K562 (cell line): ENCODE data around the gene SMS. TPM values are rescaled to one million over a fixed set of nuclear protein-coding genes. Genes with fewer than 3 reads are reported as not detected.
"Not testable (repeated sequence)": the region's sequence is repeated elsewhere in the genome, so short reads cannot be mapped to it uniquely, and the experiment has no call there.

Experiments used
- ATAC-seq: fragments of 200-7000 bp; cut with Tn5 transposase; 3 replicates; pipeline ENCODE4 v1.9.1; 2020; ENCODE audit warnings: moderate library complexity
- BruUV-seq: library from RNA; stranded (reverse); fragments of 400-500 nt; replicated peaks from 2 replicates; lab custom pipeline; 2021; lab: Mats Ljungman, UMichigan
- CTCF ChIA-PET: fragments of 300-600 bp; formaldehyde crosslinking; extraction: SDS; loops from one replicate; lab custom pipeline; 2021; ENCODE audit warnings: low intra/inter-chr PET ratio; lab: Yijun Ruan, JAX
- POLR2A ChIA-PET: fragments of 300-600, 350-650 bp; sonication (Branson Sonifier 250); formaldehyde crosslinking; extraction: SDS; loops from one replicate; lab custom pipeline; 2021; ENCODE audit warnings: antibody characterized with exemption, inconsistent platforms; lab: Yijun Ruan, JAX
- DNase-seq, 4 experiments: peaks; one replicate each; pipeline versions ENCODE4 v3.0.0 to v3.0.0-alpha.2; 2011 to 2018; ENCODE audit warnings: low spot score in 3 of 4, mixed read lengths in 3 of 4; ENCODE audit errors: extremely low read depth in 1 of 4
- FAIRE-seq: peaks from 2 replicates; lab custom pipeline; 2011; peaks lifted over from hg19 to GRCh38; lab: Jason Lieb, UNC
- H2AFZ ChIP-seq: 2 replicates; pipeline ENCODE4 v1.6.0; 2011; ENCODE audit warnings: low read depth, low read length, control low read depth, inconsistent platforms
- H3K27ac ChIP-seq: fragments of 200-600 bp; 3 replicates; pipeline ENCODE4 v1.8.0; 2011; ENCODE audit warnings: low read depth, mild to moderate bottlenecking, control low read depth, inconsistent platforms, low read length, moderate library complexity, mixed read lengths; ENCODE audit errors: extremely low read depth
- H3K27me3 ChIP-seq, 2 experiments: fragments of 300-600 bp in 1 of 2; 2 replicates in 1 of 2; 3 replicates in 1 of 2; pipeline versions ENCODE4 v1.6.0 to v1.8.0; 2011; ENCODE audit warnings: inconsistent platforms in 2 of 2, low read length in 2 of 2, mild to moderate bottlenecking in 1 of 2, mixed read lengths in 1 of 2, moderate library complexity in 1 of 2; ENCODE audit not compliant: control insufficient read depth in 2 of 2, insufficient read depth in 2 of 2
- H3K36me3 ChIP-seq: fragments of 300-600 bp; 3 replicates; pipeline ENCODE4 v1.8.0; 2011; ENCODE audit warnings: mild to moderate bottlenecking, low read length, inconsistent platforms; ENCODE audit not compliant: control insufficient read depth, insufficient read depth
- H3K4me1 ChIP-seq, 2 experiments: fragments of 200-600 bp in 1 of 2; replicated peaks in 1 of 2; 2 replicates in 1 of 2; 3 replicates in 1 of 2; pipeline versions ENCODE4 v1.5.1 to v1.8.0; 2011; ENCODE audit warnings: inconsistent platforms in 2 of 2, low read length in 2 of 2, mild to moderate bottlenecking in 1 of 2, mixed read lengths in 1 of 2, moderate library complexity in 1 of 2; ENCODE audit not compliant: control insufficient read depth in 2 of 2, insufficient read depth in 2 of 2
- H3K4me2 ChIP-seq: 2 replicates; pipeline ENCODE4 v1.6.1; 2011; ENCODE audit warnings: low read length, control low read depth, inconsistent platforms, mixed read lengths; ENCODE audit not compliant: insufficient read depth
- H3K4me3 ChIP-seq: fragments of 200-600 bp; sonication (generic), shearing (Covaris generic); 2 replicates; pipeline ENCODE4 v1.5.1; 2016; ENCODE audit warnings: control low read depth, inconsistent platforms
- H3K79me2 ChIP-seq: fragments of 200-600 bp; 3 replicates; pipeline ENCODE4 v1.8.0; 2011; ENCODE audit warnings: low read length, inconsistent platforms; ENCODE audit not compliant: control insufficient read depth, insufficient read depth
- H3K9ac ChIP-seq, 2 experiments: 2 replicates each; pipeline versions ENCODE4 v1.6.0 to v1.6.1; 2011; ENCODE audit warnings: low read depth in 2 of 2, low read length in 2 of 2, control low read depth in 1 of 2, inconsistent platforms in 1 of 2, mild to moderate bottlenecking in 1 of 2, mixed read lengths in 1 of 2; ENCODE audit not compliant: insufficient read depth in 1 of 2
- H3K9me1 ChIP-seq: one replicate; pipeline ENCODE4 v1.6.0; 2011; ENCODE audit warnings: inconsistent platforms, mild to moderate bottlenecking, low read length, moderate library complexity; ENCODE audit not compliant: control insufficient read depth, insufficient read depth
- H3K9me3 ChIP-seq: replicated peaks from 2 replicates; pipeline ENCODE4 v1.5.1; 2011; ENCODE audit warnings: low read depth, low read length, inconsistent platforms; ENCODE audit not compliant: control insufficient read depth, insufficient read depth
- H4K20me1 ChIP-seq: replicated peaks from 2 replicates; pipeline ENCODE4 v1.6.1; 2011; ENCODE audit warnings: low read length, inconsistent platforms, mixed read lengths; ENCODE audit not compliant: control insufficient read depth, insufficient read depth
- BHLHE40 ChIP-seq: IDR thresholded peaks from 2 replicates; pipeline ENCODE4 v1.6.1; 2011; ENCODE audit warnings: low read length, improper control_type of control experiment
- ZNF184 ChIP-seq: sonication (generic); formaldehyde crosslinking; IDR thresholded peaks from 2 replicates; pipeline ENCODE4 v1.5.0; 2020; ENCODE audit warnings: missing genetic modification reagents
- WGBS: fragments of 100-300 bp; shearing (Covaris generic); methylation state at CpG from one replicate; pipeline ENCODE4 v1.1.6; 2016; ENCODE audit warnings: low coverage, mixed read lengths; ENCODE audit not compliant: insufficient coverage; ENCODE audit errors: missing lambda C conversion rate; 5-methylcytosine and 5-hydroxymethylcytosine counted together
- in situ Hi-C: fragments of 300-500 bp; cut with MboI; formaldehyde crosslinking; loops from 4 replicates; pipeline ENCODE4 v1.15.0; 2018; ENCODE audit warnings: inconsistent platforms, mixed read lengths
- intact Hi-C: fragments of 100-400 bp; cut with micrococcal nuclease; formaldehyde crosslinking; loops from 2 replicates; pipeline ENCODE4 v1.14.2; 2022
- polyA plus RNA-seq, 8 experiments: library from polyadenylated mRNA; depleted of rRNA in 4 of 8; stranded (reverse) in 5 of 8; unstranded in 3 of 8; fragments of >200 nt; fragmentation: Nextera tagmentation in 2 of 8; fragmentation: Illumina TruSeq in 1 of 8; extraction: Ambion mirVana in 2 of 8; extraction: Trizol in 1 of 8; gene quantifications; 2 replicates each; pipeline versions ENCODE4 v1.2.1 to v1.2.3, GENCODE V29; 2011 to 2014; ENCODE audit warnings: inconsistent platforms in 1 of 8, missing spikeins in 1 of 8
- total RNA-seq, 7 experiments: library from RNA; depleted of rRNA in 6 of 7; stranded (reverse); fragments of >200 nt in 6 of 7; fragmentation: Illumina TruSeq in 2 of 7; extraction: Trizol in 2 of 7; gene quantifications; 2 replicates each; pipeline versions ENCODE4 v1.2.1 to v1.2.3, GENCODE V29; 2011 to 2021; ENCODE audit warnings: low replicate concordance in 1 of 7
- TF ChIP-seq, protein P1 (sequence below): sonication (generic); formaldehyde crosslinking; IDR thresholded peaks from 2 replicates; pipeline ENCODE4 v1.8.1; 2023; ENCODE audit warnings: mild to moderate bottlenecking, missing genetic modification reagents

Gene SMS
- total and polyA plus RNA-seq, 9 of the 15 experiments (the other 6 are each of a cell fraction or from before 2014, with no cell fraction given): 71.1 to 193 (median 152) TPM

DNA sequence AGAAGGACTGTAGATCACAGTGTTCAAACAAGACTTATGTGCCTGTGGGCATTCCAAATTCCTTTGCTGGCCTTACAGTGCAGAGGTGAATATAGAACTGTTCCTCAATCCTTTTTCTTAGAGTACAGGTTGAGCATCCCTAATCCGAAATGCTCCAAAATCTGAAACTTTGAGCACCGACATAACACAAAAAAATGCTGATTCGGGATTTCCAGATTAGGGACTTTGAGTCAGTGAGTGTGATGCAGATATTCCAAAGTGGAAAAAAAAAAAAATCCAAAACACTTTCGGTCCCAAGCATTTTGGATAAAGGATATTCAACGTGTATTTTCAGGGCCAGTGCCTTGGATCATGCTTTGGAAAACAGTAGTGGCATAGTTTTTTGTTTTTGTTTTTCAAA, 9.2 kb downstream of the SMS start (continued):
- TF ChIP-seq, protein P1, sequence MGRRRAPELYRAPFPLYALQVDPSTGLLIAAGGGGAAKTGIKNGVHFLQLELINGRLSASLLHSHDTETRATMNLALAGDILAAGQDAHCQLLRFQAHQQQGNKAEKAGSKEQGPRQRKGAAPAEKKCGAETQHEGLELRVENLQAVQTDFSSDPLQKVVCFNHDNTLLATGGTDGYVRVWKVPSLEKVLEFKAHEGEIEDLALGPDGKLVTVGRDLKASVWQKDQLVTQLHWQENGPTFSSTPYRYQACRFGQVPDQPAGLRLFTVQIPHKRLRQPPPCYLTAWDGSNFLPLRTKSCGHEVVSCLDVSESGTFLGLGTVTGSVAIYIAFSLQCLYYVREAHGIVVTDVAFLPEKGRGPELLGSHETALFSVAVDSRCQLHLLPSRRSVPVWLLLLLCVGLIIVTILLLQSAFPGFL (CRISPR knock-in tag): no peak
- TF ChIP-seq BHLHE40: no peak
- TF ChIP-seq ZNF184 (CRISPR knock-in tag): no peak

DNA sequence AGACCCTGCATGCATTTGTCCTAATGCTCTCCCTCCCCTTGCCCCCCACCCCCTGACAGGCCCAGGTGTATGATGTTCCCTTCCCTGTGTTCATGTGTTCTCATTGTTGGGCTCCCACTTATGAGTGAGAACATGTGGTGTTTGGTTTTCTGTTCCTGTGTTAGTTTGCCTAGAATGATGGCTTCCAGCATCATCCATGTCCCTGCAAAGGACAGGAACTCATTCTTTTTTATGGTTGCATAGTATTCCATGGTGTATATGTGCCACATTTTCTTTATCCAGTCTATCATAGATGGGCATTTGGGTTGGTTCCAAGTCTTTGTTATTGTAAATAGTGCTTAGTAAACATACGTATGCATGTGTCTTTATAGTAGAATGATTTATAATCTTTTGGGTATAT, 10.0 kb downstream of the SMS start:
- peaks cover 18% of the 10 kb centered on the region for H4K20me1 ChIP-seq
- POLR2A ChIA-PET, H3K27me3 ChIP-seq, CTCF ChIA-PET, BruUV-seq, ATAC-seq, H3K27ac ChIP-seq, H3K9ac ChIP-seq, in situ Hi-C loops, H3K9me3 ChIP-seq, H3K4me3 ChIP-seq, FAIRE-seq, intact Hi-C loops, DNase-seq, H3K4me2 ChIP-seq, H2AFZ ChIP-seq, H3K9me1 ChIP-seq: not testable (repeated sequence)
- peaks cover 0 to 41% of the 10 kb centered on the region in 2 experiments; a peak in 4 of 5 replicates for H3K4me1 ChIP-seq
- WGBS: 100% methylated on average over 1 of the region's 1 CpG
- H3K79me2 ChIP-seq: peaks cover 98% of the 10 kb centered on the region
- H3K36me3 ChIP-seq: peaks cover 26% of the 10 kb centered on the region; the same call in 2 of the 3 replicates
